ENCODE measurements around the gene MTMR3. TPM values are rescaled to one million over a fixed set of nuclear protein-coding genes. Genes with fewer than 3 reads are reported as not detected.
"Not testable (repeated sequence)": the region's sequence is repeated elsewhere in the genome, so short reads cannot be mapped to it uniquely, and the experiment has no call there.

The MTMR3 gene
- polyA plus RNA-seq, 4 donors: 30.3 to 55.3 (median 38.5) TPM

DNA sequence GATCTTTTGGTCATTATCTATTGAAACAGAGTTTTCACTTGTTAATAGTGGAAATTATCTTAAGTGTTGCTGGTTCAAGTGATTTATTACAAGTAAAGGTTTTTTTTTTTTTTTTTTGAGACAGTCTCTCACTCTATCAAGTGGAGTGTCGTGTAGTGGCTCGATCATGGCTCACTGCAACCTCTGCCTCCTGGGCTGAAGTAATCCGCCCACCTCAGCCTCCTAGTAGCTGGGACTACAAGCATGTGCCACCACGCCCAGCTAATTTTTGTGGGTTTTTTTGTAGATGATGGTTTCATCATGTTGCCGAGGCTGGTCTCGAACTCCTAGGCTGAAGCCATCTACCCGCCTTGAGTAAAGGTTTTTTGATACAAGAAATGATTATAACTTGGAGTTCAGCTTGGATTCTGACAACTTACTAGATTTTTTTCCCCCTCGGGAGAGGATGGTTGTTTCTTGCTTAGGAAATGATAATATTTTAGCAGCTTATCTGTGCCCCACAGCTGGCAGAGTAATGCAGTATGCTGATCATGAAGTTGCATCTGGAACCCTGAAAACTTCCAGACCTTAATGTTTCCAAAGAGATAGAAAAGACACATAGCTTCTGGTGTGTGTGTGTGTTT lies 68.9 kb downstream of the MTMR3 start:
- no peak for DNase-seq (ENCODE audit: low read depth in 4 of 4, low spot score in 2 of 4)

DNA sequence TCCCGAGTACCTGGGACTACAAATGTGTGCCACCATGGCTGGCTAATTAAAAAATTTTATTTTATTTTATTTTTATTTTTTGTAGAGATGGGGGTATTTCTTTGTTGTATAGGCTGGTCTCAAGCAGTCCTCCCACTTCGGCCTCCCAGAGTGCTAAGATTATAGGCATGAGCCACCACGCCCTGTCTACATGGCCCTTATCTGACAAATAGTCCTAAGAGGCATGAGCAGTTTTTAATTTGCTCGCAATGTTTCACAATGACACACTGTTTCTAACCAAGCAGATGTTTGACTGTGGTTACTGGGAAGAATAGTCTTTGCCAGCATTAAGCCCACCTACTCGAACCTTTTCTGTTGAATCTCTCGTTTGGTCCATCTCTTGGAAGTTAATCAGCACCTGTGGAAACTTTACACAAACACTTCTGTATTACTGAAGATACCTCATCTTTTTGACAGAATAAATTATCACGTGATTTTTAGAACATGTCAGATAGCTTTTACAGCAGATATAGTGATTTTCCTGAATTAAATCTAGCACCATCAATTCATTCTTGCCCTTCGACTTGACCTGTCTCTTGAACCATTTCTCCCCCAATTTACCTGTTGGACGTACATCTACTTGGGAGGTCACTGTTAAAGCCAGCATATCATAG lies 71.4 kb downstream of the MTMR3 start:
- no peak for DNase-seq (ENCODE audit: low read depth in 4 of 4, low spot score in 2 of 4)

DNA sequence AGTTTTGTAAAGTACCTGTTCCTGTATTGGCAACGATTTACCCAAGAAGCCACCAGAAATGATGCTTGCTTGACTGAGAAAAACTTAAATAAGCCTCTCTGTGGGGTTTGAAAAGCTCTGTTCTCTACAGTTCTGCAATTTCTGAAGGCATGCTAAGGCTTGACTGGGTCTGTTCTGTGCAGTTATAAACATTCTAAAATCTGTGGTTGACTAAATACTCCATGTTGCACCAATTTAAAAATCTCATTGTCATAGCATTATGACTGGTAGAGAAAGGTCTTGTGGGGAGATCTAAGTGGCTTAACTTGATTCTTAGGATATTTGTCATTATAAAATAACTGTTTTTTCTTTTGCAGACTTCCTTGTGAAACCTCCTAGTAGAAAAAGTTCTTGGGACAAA lies 73.7 kb downstream of the MTMR3 start:
- DNase-seq (ENCODE audit: low read depth in 4 of 4, low spot score in 2 of 4): no peak

DNA sequence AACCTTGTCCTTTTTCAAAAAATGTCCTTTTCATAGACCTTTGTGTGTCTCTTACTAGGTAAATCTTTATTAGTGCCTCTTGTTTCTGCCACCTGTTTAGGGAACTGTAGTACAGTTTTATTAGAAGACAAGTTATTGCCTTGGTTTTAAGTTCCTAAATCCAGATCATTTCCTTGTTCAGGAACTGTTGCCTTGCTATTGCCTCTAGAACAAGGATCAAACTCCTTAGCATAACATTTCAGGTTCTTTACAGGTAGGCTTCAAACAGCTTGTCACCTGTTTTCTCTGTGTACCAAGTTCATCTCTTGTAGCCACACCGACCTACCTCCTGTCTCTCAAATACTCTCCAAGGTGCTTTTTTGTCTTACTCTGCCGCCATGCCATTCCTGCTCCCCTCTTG lies 75.2 kb downstream of the MTMR3 start:
- DNase-seq (ENCODE audit: low read depth in 4 of 4, low spot score in 2 of 4): no peak

GRCh38 chr22:29964776-29965175 lies 81.8 kb downstream of the MTMR3 start:
- DNase-seq (ENCODE audit: low read depth in 4 of 4, low spot score in 2 of 4): no peak

GRCh38 chr22:29967461-29967860 lies 84.5 kb downstream of the MTMR3 start:
- DNase-seq (ENCODE audit: low read depth in 4 of 4, low spot score in 2 of 4): no peak

GRCh38 chr22:29971607-29972006 lies 88.6 kb downstream of the MTMR3 start:
- no peak for DNase-seq (ENCODE audit: low read depth in 4 of 4, low spot score in 2 of 4)

GRCh38 chr22:29972121-29972520 lies 89.1 kb downstream of the MTMR3 start:
- no peak for DNase-seq (ENCODE audit: low read depth in 4 of 4, low spot score in 2 of 4)

GRCh38 chr22:29973269-29973668 lies 90.3 kb downstream of the MTMR3 start:
- DNase-seq (ENCODE audit: low read depth in 4 of 4, low spot score in 2 of 4): no peak

- DNase-seq (ENCODE audit: low read depth in 4 of 4, low spot score in 2 of 4): not testable (repeated sequence)
These were observed 90.7 kb downstream of the MTMR3 start for GRCh38 chr22:29973680-29974079.

- no peak for DNase-seq (ENCODE audit: low read depth in 4 of 4, low spot score in 2 of 4)
These were observed 92.5 kb downstream of the MTMR3 start for GRCh38 chr22:29975494-29975893.

DNA sequence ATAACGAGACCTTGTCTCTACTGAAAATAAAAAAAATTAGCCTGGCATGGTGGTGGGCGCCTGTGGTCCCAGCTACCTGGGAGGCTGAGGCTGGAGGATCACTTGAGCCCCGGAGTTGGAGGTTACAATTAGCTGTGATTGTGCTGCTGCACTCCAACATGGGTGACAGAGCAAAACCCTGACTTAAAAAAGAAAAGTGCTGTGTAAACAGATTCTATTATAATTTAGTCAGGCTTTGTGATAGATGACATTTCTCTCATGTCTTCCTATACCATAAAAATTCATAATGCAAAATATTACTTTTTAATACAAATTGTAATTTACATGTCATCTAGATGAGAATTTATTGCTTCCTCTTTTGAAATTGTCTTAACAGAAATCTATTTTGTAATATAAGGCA lies 94.1 kb downstream of the MTMR3 start:
- no peak for DNase-seq (ENCODE audit: low read depth in 4 of 4, low spot score in 2 of 4)

GRCh38 chr22:29979777-29980321 lies 96.9 kb downstream of the MTMR3 start:
- DNase-seq (ENCODE audit: low read depth in 4 of 4, low spot score in 2 of 4): no peak

DNA sequence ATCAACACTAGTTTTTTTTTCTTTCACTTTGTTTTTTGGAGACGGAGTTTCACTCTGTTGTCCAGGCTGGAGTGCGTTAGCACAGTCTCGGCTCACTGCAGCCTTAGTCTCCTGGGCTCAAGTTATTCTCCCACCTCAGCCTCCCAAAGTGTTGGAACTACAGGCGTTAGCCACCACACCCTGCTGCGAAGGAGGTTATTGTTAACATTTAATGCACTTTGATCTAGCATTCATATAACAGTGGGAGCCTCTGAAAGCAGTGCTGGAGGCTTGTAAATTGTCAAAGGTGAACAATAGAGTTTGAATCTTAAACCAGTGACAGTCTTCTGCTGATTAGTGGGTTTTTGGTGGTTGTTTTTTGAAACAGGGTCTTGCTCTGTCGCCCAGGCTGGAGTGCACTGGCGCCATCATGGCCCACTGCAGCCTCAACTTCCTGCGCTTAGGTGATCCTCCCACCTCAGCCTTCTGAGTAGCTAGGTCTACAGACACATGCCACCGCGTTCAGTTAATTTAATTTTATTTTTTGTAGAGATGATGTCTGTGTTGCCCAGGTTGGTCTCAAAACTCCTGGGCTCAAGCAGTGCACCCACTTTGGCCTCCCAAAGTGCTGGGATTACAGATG lies 100.4 kb downstream of the MTMR3 start:
- DNase-seq (ENCODE audit: low read depth in 4 of 4, low spot score in 2 of 4): no peak

DNA sequence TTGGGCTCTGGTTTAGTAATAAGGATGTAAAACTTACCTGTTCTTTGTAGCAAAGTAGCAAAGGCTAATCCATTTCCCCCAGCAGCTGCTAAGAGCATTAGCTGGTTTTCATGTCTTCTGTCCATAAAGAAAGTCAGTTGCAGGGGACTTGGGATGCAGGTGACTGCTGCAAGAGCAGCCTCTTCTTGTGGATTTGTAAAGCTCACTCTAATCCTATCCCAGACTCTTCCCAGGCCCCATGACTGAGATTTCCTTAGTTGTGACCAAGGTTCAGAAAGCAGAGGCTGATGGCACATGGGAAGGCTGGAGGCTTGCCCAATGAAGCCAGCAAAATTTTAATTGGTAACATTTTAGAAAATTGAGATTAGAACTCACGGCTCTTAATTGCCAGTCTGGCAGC lies 102.9 kb downstream of the MTMR3 start:
- no peak for DNase-seq (ENCODE audit: low read depth in 4 of 4, low spot score in 2 of 4)

DNA sequence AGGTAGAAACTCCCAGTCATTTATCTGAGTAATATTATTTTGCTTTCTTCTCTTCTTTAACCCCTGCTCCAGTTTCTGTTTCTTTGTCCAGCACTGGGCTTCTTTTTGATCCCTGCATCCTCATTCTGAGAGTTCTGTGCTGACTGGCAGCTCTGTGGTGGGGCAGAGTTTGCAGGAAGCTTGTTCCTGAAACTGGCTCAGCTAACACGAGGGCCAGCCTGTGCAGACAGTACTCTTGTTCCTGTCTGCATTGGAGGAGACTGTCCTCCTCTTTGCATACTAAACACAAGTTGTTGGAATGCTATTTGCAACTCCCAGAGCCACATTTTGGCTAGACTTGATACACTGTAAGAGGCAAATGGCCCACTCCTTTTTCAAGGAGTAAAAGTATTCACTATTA lies 104.2 kb downstream of the MTMR3 start:
- DNase-seq (ENCODE audit: low read depth in 4 of 4, low spot score in 2 of 4): no peak

- DNase-seq (ENCODE audit: low read depth in 4 of 4, low spot score in 2 of 4): no peak
These were observed 105.7 kb downstream of the MTMR3 start for GRCh38 chr22:29988719-29989118.

- no peak for DNase-seq (ENCODE audit: low read depth in 4 of 4, low spot score in 2 of 4)
These were observed 106.5 kb downstream of the MTMR3 start for GRCh38 chr22:29989446-29989845.

DNA sequence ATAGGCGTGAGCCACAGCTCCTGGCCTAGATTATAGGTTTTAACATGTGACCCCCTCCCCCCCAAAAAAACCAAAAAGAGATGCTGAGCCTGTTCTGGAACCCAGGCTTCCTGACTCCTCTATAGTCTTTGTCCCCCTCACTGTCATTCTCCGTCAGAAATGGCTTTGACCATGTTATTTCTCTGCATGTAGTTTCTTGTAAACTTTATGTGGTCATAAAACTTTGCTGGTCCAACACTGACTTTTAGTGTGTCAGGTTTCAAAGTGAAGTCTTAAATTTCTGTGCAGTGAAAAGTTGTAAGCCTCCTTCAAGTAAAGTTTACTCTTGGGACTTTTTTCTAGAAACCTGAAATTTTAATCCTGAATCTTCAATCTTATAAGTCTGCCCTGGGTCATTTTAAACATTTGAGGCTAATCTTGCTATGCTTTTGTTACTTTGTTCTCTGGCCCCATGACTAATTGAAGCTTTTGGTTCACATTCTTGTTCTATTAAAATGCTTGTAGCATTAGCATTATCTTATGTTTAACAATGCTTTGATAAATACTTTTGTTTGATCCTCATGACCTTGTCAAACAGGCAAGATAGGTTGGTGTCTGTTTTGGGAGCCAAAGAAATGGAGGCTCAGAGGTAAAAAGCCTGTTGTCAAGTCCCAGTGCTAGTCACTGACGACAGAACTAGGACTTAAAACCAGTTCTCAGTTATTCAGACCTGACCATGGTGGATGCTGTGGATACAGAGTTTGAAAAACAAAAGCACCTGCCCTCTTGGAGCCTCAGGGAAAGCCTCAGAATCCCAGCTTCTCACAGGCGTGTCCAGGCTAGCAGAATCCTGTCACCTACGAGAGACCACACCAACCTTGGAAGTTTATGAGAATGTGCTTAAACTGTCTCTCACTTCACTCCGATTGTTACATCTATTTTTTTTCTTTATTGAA lies 109.6 kb downstream of the MTMR3 start:
- peak in 1 of 4 donors; percentile 28 for DNase-seq (ENCODE audit: low read depth in 4 of 4, low spot score in 2 of 4)

DNA sequence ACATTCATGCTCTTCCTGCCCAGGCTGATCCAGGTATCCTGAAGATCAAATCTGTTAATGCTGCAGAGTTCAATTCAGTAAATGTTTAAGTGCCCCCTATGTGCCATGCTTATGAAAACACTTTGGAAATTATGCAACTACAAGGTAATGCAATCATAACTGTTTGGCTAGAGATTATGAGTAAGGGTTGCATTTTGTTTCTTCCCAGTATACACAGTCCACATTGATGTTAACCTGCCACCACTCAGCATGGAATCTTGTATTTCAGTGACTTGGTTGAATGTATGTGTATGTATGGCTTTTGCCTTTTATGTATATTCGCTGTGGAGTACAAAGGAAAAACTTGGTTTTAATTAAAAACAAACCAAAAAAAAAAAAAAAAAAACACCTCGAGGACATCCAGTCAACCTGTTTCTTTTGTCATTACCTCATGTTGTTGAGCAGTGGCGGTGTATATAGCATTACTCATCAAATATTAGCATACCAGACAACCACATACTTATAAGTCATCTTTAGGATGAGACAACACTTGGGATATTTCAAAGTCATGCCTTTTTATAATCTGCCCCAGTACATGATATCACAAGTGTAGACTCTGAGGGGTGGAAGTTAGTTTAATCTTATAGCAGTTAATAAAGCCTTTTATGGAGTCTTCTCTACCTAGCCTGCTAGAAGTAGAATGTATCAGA lies 111.2 kb downstream of the MTMR3 start:
- DNase-seq (ENCODE audit: low read depth in 4 of 4, low spot score in 2 of 4): no peak
